ENCODE data around the gene CAMKMT.

DNA sequence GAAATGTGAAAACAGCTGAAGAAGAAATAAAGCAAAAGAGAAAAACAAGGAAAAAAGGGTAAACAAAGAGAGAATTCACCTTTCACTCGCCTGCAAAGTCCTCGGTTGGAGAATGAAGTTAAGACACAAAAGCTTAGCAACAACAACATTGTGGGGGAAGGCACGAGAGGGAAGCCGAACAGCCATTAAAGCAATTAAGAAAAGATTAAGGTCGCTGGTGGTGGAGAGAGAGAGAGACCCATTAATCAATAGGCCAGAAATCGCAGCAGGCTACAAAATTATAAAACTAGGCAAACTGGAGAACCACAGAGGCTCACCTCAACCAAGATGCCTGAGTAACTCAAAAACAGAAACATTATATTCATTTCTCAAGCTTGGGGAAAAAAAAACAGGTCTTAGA lies 459.8 kb downstream of the CAMKMT start:
- TF ChIP-seq CTCF (conservative IDR thresholded peaks at IDR 0.05; ENCODE audit: low read depth in 2 of 2) (no peak), JUNB (IDR thresholded peaks at IDR 0.05; ENCODE audit: unreplicated experiment) (no peak), EZH2 (IDR thresholded peaks at IDR 0.05; ENCODE audit: low read depth, unreplicated experiment) (no peak), POLR2AphosphoS5 (IDR thresholded peaks at IDR 0.05; ENCODE audit: low read depth) (no peak), REST (IDR thresholded peaks at IDR 0.05; ENCODE audit: unreplicated experiment) (no peak), CREB1 (CRISPR knock-in tag; IDR thresholded peaks at IDR 0.05; ENCODE audit: low read depth) (no peak), EZH2phosphoT487 (IDR thresholded peaks at IDR 0.05; ENCODE audit: unreplicated experiment) (no peak), NANOG (IDR thresholded peaks at IDR 0.05; ENCODE audit: borderline replicate concordance) (no peak), ZNF331 (CRISPR knock-in tag; IDR thresholded peaks at IDR 0.05; ENCODE audit: low read depth) (no peak)
- TF ChIP-seq, protein P1, sequence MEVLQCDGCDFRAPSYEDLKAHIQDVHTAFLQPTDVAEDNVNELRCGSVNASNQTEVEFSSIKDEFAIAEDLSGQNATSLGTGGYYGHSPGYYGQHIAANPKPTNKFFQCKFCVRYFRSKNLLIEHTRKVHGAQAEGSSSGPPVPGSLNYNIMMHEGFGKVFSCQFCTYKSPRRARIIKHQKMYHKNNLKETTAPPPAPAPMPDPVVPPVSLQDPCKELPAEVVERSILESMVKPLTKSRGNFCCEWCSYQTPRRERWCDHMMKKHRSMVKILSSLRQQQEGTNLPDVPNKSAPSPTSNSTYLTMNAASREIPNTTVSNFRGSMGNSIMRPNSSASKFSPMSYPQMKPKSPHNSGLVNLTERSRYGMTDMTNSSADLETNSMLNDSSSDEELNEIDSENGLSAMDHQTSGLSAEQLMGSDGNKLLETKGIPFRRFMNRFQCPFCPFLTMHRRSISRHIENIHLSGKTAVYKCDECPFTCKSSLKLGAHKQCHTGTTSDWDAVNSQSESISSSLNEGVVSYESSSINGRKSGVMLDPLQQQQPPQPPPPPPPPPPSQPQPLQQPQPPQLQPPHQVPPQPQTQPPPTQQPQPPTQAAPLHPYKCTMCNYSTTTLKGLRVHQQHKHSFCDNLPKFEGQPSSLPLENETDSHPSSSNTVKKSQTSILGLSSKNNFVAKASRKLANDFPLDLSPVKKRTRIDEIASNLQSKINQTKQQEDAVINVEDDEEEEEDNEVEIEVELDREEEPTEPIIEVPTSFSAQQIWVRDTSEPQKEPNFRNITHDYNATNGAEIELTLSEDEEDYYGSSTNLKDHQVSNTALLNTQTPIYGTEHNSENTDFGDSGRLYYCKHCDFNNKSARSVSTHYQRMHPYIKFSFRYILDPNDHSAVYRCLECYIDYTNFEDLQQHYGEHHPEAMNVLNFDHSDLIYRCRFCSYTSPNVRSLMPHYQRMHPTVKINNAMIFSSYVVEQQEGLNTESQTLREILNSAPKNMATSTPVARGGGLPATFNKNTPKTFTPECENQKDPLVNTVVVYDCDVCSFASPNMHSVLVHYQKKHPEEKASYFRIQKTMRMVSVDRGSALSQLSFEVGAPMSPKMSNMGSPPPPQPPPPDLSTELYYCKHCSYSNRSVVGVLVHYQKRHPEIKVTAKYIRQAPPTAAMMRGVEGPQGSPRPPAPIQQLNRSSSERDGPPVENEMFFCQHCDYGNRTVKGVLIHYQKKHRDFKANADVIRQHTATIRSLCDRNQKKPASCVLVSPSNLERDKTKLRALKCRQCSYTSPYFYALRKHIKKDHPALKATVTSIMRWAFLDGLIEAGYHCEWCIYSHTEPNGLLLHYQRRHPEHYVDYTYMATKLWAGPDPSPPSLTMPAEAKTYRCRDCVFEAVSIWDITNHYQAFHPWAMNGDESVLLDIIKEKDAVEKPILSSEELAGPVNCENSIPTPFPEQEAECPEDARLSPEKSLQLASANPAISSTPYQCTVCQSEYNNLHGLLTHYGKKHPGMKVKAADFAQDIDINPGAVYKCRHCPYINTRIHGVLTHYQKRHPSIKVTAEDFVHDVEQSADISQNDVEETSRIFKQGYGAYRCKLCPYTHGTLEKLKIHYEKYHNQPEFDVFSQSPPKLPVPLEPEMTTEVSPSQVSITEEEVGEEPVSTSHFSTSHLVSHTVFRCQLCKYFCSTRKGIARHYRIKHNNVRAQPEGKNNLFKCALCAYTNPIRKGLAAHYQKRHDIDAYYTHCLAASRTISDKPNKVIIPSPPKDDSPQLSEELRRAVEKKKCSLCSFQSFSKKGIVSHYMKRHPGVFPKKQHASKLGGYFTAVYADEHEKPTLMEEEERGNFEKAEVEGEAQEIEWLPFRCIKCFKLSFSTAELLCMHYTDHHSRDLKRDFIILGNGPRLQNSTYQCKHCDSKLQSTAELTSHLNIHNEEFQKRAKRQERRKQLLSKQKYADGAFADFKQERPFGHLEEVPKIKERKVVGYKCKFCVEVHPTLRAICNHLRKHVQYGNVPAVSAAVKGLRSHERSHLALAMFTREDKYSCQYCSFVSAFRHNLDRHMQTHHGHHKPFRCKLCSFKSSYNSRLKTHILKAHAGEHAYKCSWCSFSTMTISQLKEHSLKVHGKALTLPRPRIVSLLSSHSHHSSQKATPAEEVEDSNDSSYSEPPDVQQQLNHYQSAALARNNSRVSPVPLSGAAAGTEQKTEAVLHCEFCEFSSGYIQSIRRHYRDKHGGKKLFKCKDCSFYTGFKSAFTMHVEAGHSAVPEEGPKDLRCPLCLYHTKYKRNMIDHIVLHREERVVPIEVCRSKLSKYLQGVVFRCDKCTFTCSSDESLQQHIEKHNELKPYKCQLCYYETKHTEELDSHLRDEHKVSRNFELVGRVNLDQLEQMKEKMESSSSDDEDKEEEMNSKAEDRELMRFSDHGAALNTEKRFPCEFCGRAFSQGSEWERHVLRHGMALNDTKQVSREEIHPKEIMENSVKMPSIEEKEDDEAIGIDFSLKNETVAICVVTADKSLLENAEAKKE (CRISPR knock-in tag; IDR thresholded peaks at IDR 0.05), result no peak
- TF ChIP-seq, protein P2, sequence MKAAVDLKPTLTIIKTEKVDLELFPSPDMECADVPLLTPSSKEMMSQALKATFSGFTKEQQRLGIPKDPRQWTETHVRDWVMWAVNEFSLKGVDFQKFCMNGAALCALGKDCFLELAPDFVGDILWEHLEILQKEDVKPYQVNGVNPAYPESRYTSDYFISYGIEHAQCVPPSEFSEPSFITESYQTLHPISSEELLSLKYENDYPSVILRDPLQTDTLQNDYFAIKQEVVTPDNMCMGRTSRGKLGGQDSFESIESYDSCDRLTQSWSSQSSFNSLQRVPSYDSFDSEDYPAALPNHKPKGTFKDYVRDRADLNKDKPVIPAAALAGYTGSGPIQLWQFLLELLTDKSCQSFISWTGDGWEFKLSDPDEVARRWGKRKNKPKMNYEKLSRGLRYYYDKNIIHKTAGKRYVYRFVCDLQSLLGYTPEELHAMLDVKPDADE (IDR thresholded peaks at IDR 0.05), result no peak

Measured in GM23338 (cell line).